HepG2 (cell line): ENCODE results near the gene SPINK4. TPM values are rescaled to one million over a fixed set of nuclear protein-coding genes. Genes with fewer than 3 reads are reported as not detected.

Experiments used
- ATAC-seq: fragments of 200-7000 bp; cut with Tn5 transposase; 3 replicates; pipeline ENCODE4 v1.9.1; 2020; ENCODE audit warnings: mild to moderate bottlenecking, moderate library complexity
- BruUV-seq: library from RNA; stranded (reverse); fragments of 400-500 nt; replicated peaks from 2 replicates; lab custom pipeline; 2021; lab: Mats Ljungman, UMichigan
- CTCF ChIA-PET: fragments of 300-600 bp; formaldehyde crosslinking; extraction: SDS; loops from one replicate; lab custom pipeline; 2021; ENCODE audit warnings: low total read pairs, inconsistent platforms, low intra/inter-chr PET ratio; lab: Yijun Ruan, JAX
- POLR2A ChIA-PET: fragments of 350-600 bp; sonication (Branson Sonifier 250); formaldehyde crosslinking; loops from one replicate; lab custom pipeline; 2020; ENCODE audit warnings: antibody characterized with exemption, inconsistent platforms; lab: Yijun Ruan, JAX
- DNase-seq: peaks from one replicate; pipeline ENCODE4 v3.0.0-alpha.2; 2015; ENCODE audit warnings: low spot score
- FAIRE-seq: peaks from 3 replicates; lab custom pipeline; 2011; peaks lifted over from hg19 to GRCh38; lab: Jason Lieb, UNC
- H2AFZ ChIP-seq: one replicate; pipeline ENCODE4 v1.6.1; 2011; ENCODE audit warnings: low read length, inconsistent platforms
- H3K27ac ChIP-seq: fragments of 300-600 bp; 3 replicates; pipeline ENCODE4 v1.8.0; 2011; ENCODE audit warnings: mixed run types, mild to moderate bottlenecking, mixed read lengths, low read length, inconsistent platforms; ENCODE audit not compliant: insufficient read depth; ENCODE audit errors: extremely low read length
- H3K27me3 ChIP-seq, 2 experiments: fragments of 200-600 bp in 1 of 2; 2 replicates in 1 of 2; 3 replicates in 1 of 2; pipeline versions ENCODE4 v1.6.0 to v1.8.0; 2011; ENCODE audit warnings: low read length in 2 of 2, mild to moderate bottlenecking in 2 of 2, moderate library complexity in 2 of 2, inconsistent platforms in 1 of 2; ENCODE audit not compliant: insufficient read depth in 2 of 2, control insufficient read depth in 1 of 2
- H3K36me3 ChIP-seq, 2 experiments: fragments of 200-600 bp in 1 of 2; replicated peaks in 1 of 2; 2 replicates in 1 of 2; 3 replicates in 1 of 2; pipeline versions ENCODE4 v1.5.1 to v1.8.0; 2011; ENCODE audit warnings: low read length in 2 of 2, inconsistent platforms in 1 of 2; ENCODE audit not compliant: insufficient read depth in 2 of 2, control insufficient read depth in 1 of 2
- H3K4me1 ChIP-seq: 2 replicates; pipeline ENCODE4 v1.5.1; 2012; ENCODE audit warnings: low read length, inconsistent platforms; ENCODE audit not compliant: insufficient read depth
- H3K4me2 ChIP-seq: 2 replicates; pipeline ENCODE4 v1.6.0; 2011; ENCODE audit warnings: low read depth, low read length, inconsistent platforms
- H3K4me3 ChIP-seq, 3 experiments: fragments of 200-600 bp in 1 of 3; sonication (generic), shearing (Covaris generic) in 1 of 3; replicated peaks in 1 of 3; 2 replicates each; pipeline ENCODE4 v1.5.1; 2011 to 2016; ENCODE audit warnings: low read length in 3 of 3, inconsistent platforms in 2 of 3, low read depth in 2 of 3, mild to moderate bottlenecking in 2 of 3, control low read depth in 1 of 3, mixed read lengths in 1 of 3; ENCODE audit not compliant: insufficient read depth in 1 of 3
- H3K79me2 ChIP-seq: one replicate; pipeline ENCODE4 v1.6.1; 2011; ENCODE audit warnings: low read length, inconsistent platforms; ENCODE audit not compliant: insufficient read depth
- H3K9ac ChIP-seq: 2 replicates; pipeline ENCODE4 v1.6.0; 2011; ENCODE audit warnings: mild to moderate bottlenecking, low read depth, low read length, inconsistent platforms; ENCODE audit not compliant: insufficient read depth
- H3K9me3 ChIP-seq: 2 replicates; pipeline ENCODE4 v1.5.1; 2012; ENCODE audit warnings: mild to moderate bottlenecking, low read length
- H4K20me1 ChIP-seq: 2 replicates; pipeline ENCODE4 v1.6.0; 2011; ENCODE audit warnings: inconsistent platforms, mild to moderate bottlenecking, low read length, moderate library complexity; ENCODE audit not compliant: insufficient read depth
- AKAP8 ChIP-seq: sonication (generic); formaldehyde crosslinking; IDR thresholded peaks from 2 replicates; pipeline ENCODE4 v1.5.1; 2020; ENCODE audit warnings: mild to moderate bottlenecking, missing genetic modification reagents
- ATF4 ChIP-seq, 2 experiments: fragments of 450-650 bp in 1 of 2; sonication (generic) in 1 of 2; formaldehyde crosslinking; IDR thresholded peaks; 2 replicates each; pipeline versions ENCODE4 v1.5.0 to v1.8.0; 2020 to 2022; ENCODE audit warnings: mild to moderate bottlenecking in 1 of 2, missing genetic modification reagents in 1 of 2
- BORCS8-MEF2B ChIP-seq: sonication (generic); formaldehyde crosslinking; IDR thresholded peaks from 2 replicates; pipeline ENCODE4 v1.8.0; 2022; ENCODE audit warnings: mild to moderate bottlenecking, missing genetic modification reagents
- FOXP1 ChIP-seq, 2 experiments: fragments of 450-650 bp in 1 of 2; IDR thresholded peaks; 2 replicates each; pipeline ENCODE4 v1.6.1; 2017 to 2018; ENCODE audit warnings: antibody characterized with exemption in 1 of 2
- THAP7 ChIP-seq: sonication (generic); formaldehyde crosslinking; IDR thresholded peaks from 2 replicates; pipeline ENCODE4 v1.8.1; 2023; ENCODE audit warnings: mild to moderate bottlenecking, missing genetic modification reagents
- TOE1 ChIP-seq: sonication (generic); formaldehyde crosslinking; IDR thresholded peaks from 2 replicates; pipeline ENCODE4 v1.4.0; 2020; ENCODE audit warnings: mild to moderate bottlenecking, missing genetic modification reagents
- ZBTB34 ChIP-seq: sonication (generic); formaldehyde crosslinking; IDR thresholded peaks from 2 replicates; pipeline ENCODE4 v1.8.0; 2022; ENCODE audit warnings: mild to moderate bottlenecking, missing genetic modification reagents
- ZBTB43 ChIP-seq: sonication (generic); formaldehyde crosslinking; conservative IDR thresholded peaks from 2 replicates; pipeline ENCODE4 v1.4.0; 2020; ENCODE audit warnings: missing genetic modification reagents
- ZC3H4 ChIP-seq: sonication (generic); formaldehyde crosslinking; IDR thresholded peaks from 2 replicates; pipeline ENCODE4 v1.4.0; 2020; ENCODE audit warnings: missing genetic modification reagents, borderline replicate concordance
- ZKSCAN1 ChIP-seq: fragments of 150-350 bp; IDR thresholded peaks from 2 replicates; pipeline ENCODE4 v1.6.1; 2014; ENCODE audit warnings: low read length
- ZNF138 ChIP-seq: sonication (generic); formaldehyde crosslinking; IDR thresholded peaks from 2 replicates; pipeline ENCODE4 v1.5.0; 2020; ENCODE audit warnings: mild to moderate bottlenecking, low read depth, missing genetic modification reagents
- ZNF546 ChIP-seq: sonication (generic); formaldehyde crosslinking; conservative IDR thresholded peaks from 2 replicates; pipeline ENCODE4 v1.8.1; 2023; ENCODE audit warnings: mild to moderate bottlenecking, missing genetic modification reagents
- ZNF556 ChIP-seq: sonication (generic); formaldehyde crosslinking; IDR thresholded peaks from 2 replicates; pipeline ENCODE4 v1.4.0; 2020; ENCODE audit warnings: mild to moderate bottlenecking, missing genetic modification reagents, borderline replicate concordance
- ZNF879 ChIP-seq: sonication (generic); formaldehyde crosslinking; IDR thresholded peaks from 2 replicates; pipeline ENCODE4 v1.8.1; 2023; ENCODE audit warnings: missing genetic modification reagents
- ZSCAN5A ChIP-seq: sonication (generic); formaldehyde crosslinking; IDR thresholded peaks from 2 replicates; pipeline ENCODE4 v1.8.0; 2022; ENCODE audit warnings: mild to moderate bottlenecking, missing genetic modification reagents, borderline replicate concordance
- WGBS: methylation state at CpG from one replicate; pipeline ENCODE4 v1.1.6; 2017; ENCODE audit warnings: low lambda C conversion rate; 5-methylcytosine and 5-hydroxymethylcytosine counted together
- in situ Hi-C: cut with HindIII; loops from 2 replicates; pipeline ENCODE4 v1.10.0; 2017; ENCODE audit warnings: low pct_unique_long_range_greater_than_20kb; ENCODE audit not compliant: extremely low pct_ligation_motif_present
- intact Hi-C: fragments of 100-400 bp; cut with micrococcal nuclease; formaldehyde crosslinking; loops from one replicate; pipeline ENCODE4 v1.10.0; 2022; ENCODE audit not compliant: unreplicated experiment
- polyA plus RNA-seq, 8 experiments: library from polyadenylated mRNA; depleted of rRNA in 3 of 8; stranded (reverse) in 7 of 8; unstranded in 1 of 8; fragments of >200 nt; fragmentation: Illumina TruSeq in 4 of 8; extraction: Trizol in 4 of 8; gene quantifications; 2 replicates each; pipeline versions ENCODE4 v1.2.1 to v1.2.3, GENCODE V29; 2011 to 2016; ENCODE audit warnings: low read depth in 4 of 8, missing spikeins in 1 of 8, mixed read lengths in 1 of 8; ENCODE audit not compliant: insufficient read depth in 1 of 8
- total RNA-seq, 5 experiments: library from RNA; depleted of rRNA; stranded (reverse); fragments of >200 nt; fragmentation: Illumina TruSeq; extraction: Trizol; gene quantifications; 2 replicates each; pipeline ENCODE4 v1.2.3, GENCODE V29; 2016; ENCODE audit warnings: low read depth in 1 of 5

SPINK4 gene
- total and polyA plus RNA-seq, 2 of the 13 experiments (the other 11 are each of a cell fraction or from before 2014, with no cell fraction given), result 0.53 to 3.4 TPM

GRCh38 chr9:33264473-33265177, 24.7 kb downstream of the SPINK4 start, which contains the start of the genes BAG1 and CHMP5 (continued):
- TF ChIP-seq ZBTB43 (CRISPR knock-in tag) (peak; percentile 72; the same call in 1 of the 2 replicates), ZNF138 (CRISPR knock-in tag) (peak; percentile 59; the same call in 1 of the 2 replicates), ZNF556 (peak; percentile 67; the same call in 1 of the 2 replicates), ZBTB34 (CRISPR knock-in tag) (no peak), TOE1 (CRISPR knock-in tag) (no peak)

DNA sequence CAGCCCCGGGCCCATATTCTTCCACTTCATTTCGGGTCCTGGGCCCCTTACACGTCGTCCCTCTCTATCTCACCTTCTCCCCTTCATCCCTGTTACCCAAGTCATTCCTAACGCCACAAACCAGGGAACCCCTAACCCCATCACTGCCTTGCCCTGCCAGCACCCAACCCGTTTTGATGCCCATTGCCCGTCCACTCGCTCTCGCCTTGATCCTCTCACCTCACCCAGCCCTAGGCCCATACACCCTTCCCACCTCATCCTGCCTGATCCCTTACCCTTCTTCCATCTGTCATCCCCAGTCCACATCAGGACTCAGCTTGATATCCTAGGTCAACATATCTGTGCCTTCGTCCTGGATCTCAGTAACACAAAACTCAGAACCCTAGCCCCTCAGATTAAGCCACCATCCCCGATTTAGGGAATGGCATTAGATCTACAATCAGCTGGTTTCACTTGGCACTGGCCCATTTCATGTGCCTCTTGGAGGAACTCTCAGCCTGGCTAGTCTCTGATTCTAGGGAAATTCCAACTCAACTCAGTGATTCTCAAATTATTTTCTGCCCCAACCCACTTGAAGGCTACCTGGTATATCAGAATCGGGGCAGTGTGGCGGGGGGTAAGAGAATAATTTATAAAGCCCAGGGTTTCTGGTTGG, 25.4 kb downstream of the SPINK4 start:
- ChIA-PET POLR2A (interaction anchor here (1.7 kb wide), 1 partner anchor 21 kb away, joined by 5 read pairs; no protein-coding TSS in a partner anchor), CTCF (interaction anchor here (1.3 kb wide), 1 partner anchor 36 kb away, joined by 4 read pairs; no protein-coding TSS in a partner anchor)
- Histone ChIP-seq H3K27ac (peak overlapping the region; percentile 37), H3K9ac (peak overlapping the region; percentile 91), H3K9me3 (no peaks in the 10 kb centered on the region), H3K4me1 (peaks cover 30% of the 10 kb centered on the region), H3K79me2 (peaks cover 37% of the 10 kb centered on the region), H3K36me3 (peaks cover 4 to 40% of the 10 kb centered on the region in 2 experiments), H3K27me3 (no peaks in the 10 kb centered on the region; a peak in 1 of 5 replicates), H3K4me3 (peak overlapping the region; percentile 82 to 93 (median 82)), H4K20me1 (no peaks in the 10 kb centered on the region), H3K4me2 (peak overlapping the region; percentile 95), H2AFZ (no peak overlapping the region)
- intact Hi-C loops (no loop called here), in situ Hi-C loops (no loop called here)
- WGBS, result 6% methylated on average over 13 of the region's 13 CpGs
- FAIRE-seq, result no peak
- BruUV-seq, result TSS peak; percentile 56
- no peak for DNase-seq
- peak; percentile 6 for ATAC-seq
- TF ChIP-seq BORCS8-MEF2B (CRISPR knock-in tag) (no peak), ZKSCAN1 (no peak), ZC3H4 (CRISPR knock-in tag) (no peak), ZNF879 (CRISPR knock-in tag) (no peak), FOXP1 (IDR thresholded peaks at IDR 0.05) (no peak), FOXP1 (CRISPR knock-in tag; IDR thresholded peaks at IDR 0.05) (no peak), AKAP8 (CRISPR knock-in tag) (no peak), ZNF546 (CRISPR knock-in tag) (0 out of 2 replicates have a peak, but pooled peaks have one; percentile 11), ATF4 (CRISPR knock-in tag; IDR thresholded peaks at IDR 0.05) (no peak), ZSCAN5A (0 out of 2 replicates have a peak, but pooled peaks have one; percentile 5), THAP7 (no peak)
